Peyer's patch (tissue), 4 donors: ENCODE results near the gene CT45A10. TPM values are rescaled to one million over a fixed set of nuclear protein-coding genes. Genes with fewer than 3 reads are reported as not detected.

Experiments used
- total RNA-seq, 4 donors: library from RNA; depleted of rRNA; stranded (reverse); fragments of >200 nt; gene quantifications; one replicate each; pipeline ENCODE4 v1.1.0, GENCODE V29; 2016

The CT45A10 gene
- total RNA-seq, 4 donors from 2014 or later = not detected

Other genes with a start within 250 kb of the CT45A10 start
- not detected for gene CT45A1, start 179.8 kb downstream of the CT45A10 start, total RNA-seq
- gene CT45A3, start 125.3 kb downstream of the CT45A10 start, total RNA-seq = not detected
- not detected for gene CT45A5, start 107.9 kb downstream of the CT45A10 start, total RNA-seq
- not detected for gene CT45A6, start 90.7 kb downstream of the CT45A10 start, total RNA-seq
- gene CT45A2, start 73.4 kb downstream of the CT45A10 start, total RNA-seq = not detected
- not detected for gene CT45A7, start 56.2 kb downstream of the CT45A10 start, total RNA-seq
- gene CT45A8, start 38.9 kb downstream of the CT45A10 start, total RNA-seq = not detected
- not detected for gene CT45A9, start 21.6 kb downstream of the CT45A10 start, total RNA-seq
- not detected for gene SAGE1, start 272 bp upstream of the CT45A10 start, total RNA-seq
- 10 to 100 TPM in 3 of 4 donors, 1 to 10 TPM in 1; 9.9 to 21.5 (median 13.5) TPM for gene MMGT1, start 80.5 kb upstream of the CT45A10 start, total RNA-seq
- 10 to 100 TPM in 3 of 4 donors, 1 to 10 TPM in 1; 9.9 to 28.7 (median 17.3) TPM for gene SLC9A6, start 92.0 kb upstream of the CT45A10 start, total RNA-seq